Measurements from ENCODE around the gene PRX. TPM values are rescaled to one million over a fixed set of nuclear protein-coding genes. Genes with fewer than 3 reads are reported as not detected.

Gene PRX
- total and polyA plus RNA-seq, 2 experiments from 2014 or later, result 4.2 TPM

DNA sequence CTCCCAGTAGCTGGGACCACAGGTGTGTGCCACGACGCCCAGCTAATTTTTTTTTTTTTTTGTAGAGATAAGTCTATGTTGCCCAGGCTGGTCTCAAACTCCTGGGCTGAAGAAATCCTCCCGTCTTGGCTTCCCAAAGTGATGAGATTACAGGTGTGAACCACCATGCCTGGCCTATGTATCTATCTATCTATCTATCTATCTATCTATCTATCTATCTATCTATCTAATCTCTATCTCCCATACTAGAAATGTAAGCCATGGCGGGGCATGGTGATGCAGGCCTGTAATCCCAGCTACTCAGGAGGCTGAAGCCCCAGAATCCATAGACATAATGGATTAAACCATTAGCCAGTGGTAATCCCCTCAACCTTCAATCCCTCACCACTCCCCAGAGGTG is 37.5 kb upstream of the PRX start:
- Histone ChIP-seq H3K9me2 (ENCODE audit: insufficient read depth) (no peaks in the 10 kb centered on the region), H3K36me3 (ENCODE audit: insufficient read depth) (no peaks in the 10 kb centered on the region), H3K4me2 (no peak overlapping the region), H3K79me2 (replicated peaks; ENCODE audit: insufficient read depth) (no peaks in the 10 kb centered on the region), H3K4me1 (ENCODE audit: insufficient read depth) (peaks cover 5% of the 10 kb centered on the region; the same call in 1 of the 2 replicates), H2AFZ (no peak overlapping the region), H3K27ac (ENCODE audit: low read depth) (no peak overlapping the region), H3K4me3 (no peak overlapping the region), H3K27me3 (ENCODE audit: insufficient read depth) (no peaks in the 10 kb centered on the region), H3F3A (replicated peaks; ENCODE audit: low read depth) (peaks cover under 1% of the 10 kb centered on the region; the same call in 1 of the 2 replicates), H4K20me1 (replicated peaks; ENCODE audit: insufficient read depth) (no peaks in the 10 kb centered on the region)
- H3K27me3 Mint-ChIP-seq (ENCODE audit: insufficient read depth, low read depth, poor library complexity), result peaks cover 6% of the 10 kb centered on the region
- no peak overlapping the region for H3K27ac Mint-ChIP-seq
- TF ChIP-seq NANOG (IDR thresholded peaks at IDR 0.05; ENCODE audit: borderline replicate concordance) (no peak), ZNF331 (CRISPR knock-in tag; IDR thresholded peaks at IDR 0.05; ENCODE audit: low read depth) (no peak), JUNB (IDR thresholded peaks at IDR 0.05; ENCODE audit: unreplicated experiment) (no peak), POLR2AphosphoS5 (IDR thresholded peaks at IDR 0.05; ENCODE audit: low read depth) (no peak), EZH2 (IDR thresholded peaks at IDR 0.05; ENCODE audit: low read depth, unreplicated experiment) (no peak), ZNF114 (CRISPR knock-in tag; IDR thresholded peaks at IDR 0.05) (no peak), CREB1 (CRISPR knock-in tag; IDR thresholded peaks at IDR 0.05; ENCODE audit: low read depth) (no peak), STAT1 (IDR thresholded peaks at IDR 0.05; ENCODE audit: unreplicated experiment) (no peak)
- TF ChIP-seq, protein P1, sequence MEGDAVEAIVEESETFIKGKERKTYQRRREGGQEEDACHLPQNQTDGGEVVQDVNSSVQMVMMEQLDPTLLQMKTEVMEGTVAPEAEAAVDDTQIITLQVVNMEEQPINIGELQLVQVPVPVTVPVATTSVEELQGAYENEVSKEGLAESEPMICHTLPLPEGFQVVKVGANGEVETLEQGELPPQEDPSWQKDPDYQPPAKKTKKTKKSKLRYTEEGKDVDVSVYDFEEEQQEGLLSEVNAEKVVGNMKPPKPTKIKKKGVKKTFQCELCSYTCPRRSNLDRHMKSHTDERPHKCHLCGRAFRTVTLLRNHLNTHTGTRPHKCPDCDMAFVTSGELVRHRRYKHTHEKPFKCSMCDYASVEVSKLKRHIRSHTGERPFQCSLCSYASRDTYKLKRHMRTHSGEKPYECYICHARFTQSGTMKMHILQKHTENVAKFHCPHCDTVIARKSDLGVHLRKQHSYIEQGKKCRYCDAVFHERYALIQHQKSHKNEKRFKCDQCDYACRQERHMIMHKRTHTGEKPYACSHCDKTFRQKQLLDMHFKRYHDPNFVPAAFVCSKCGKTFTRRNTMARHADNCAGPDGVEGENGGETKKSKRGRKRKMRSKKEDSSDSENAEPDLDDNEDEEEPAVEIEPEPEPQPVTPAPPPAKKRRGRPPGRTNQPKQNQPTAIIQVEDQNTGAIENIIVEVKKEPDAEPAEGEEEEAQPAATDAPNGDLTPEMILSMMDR (conservative IDR thresholded peaks at IDR 0.05; ENCODE audit: low read depth in 2 of 2), result no peak
- TF ChIP-seq, protein P2, sequence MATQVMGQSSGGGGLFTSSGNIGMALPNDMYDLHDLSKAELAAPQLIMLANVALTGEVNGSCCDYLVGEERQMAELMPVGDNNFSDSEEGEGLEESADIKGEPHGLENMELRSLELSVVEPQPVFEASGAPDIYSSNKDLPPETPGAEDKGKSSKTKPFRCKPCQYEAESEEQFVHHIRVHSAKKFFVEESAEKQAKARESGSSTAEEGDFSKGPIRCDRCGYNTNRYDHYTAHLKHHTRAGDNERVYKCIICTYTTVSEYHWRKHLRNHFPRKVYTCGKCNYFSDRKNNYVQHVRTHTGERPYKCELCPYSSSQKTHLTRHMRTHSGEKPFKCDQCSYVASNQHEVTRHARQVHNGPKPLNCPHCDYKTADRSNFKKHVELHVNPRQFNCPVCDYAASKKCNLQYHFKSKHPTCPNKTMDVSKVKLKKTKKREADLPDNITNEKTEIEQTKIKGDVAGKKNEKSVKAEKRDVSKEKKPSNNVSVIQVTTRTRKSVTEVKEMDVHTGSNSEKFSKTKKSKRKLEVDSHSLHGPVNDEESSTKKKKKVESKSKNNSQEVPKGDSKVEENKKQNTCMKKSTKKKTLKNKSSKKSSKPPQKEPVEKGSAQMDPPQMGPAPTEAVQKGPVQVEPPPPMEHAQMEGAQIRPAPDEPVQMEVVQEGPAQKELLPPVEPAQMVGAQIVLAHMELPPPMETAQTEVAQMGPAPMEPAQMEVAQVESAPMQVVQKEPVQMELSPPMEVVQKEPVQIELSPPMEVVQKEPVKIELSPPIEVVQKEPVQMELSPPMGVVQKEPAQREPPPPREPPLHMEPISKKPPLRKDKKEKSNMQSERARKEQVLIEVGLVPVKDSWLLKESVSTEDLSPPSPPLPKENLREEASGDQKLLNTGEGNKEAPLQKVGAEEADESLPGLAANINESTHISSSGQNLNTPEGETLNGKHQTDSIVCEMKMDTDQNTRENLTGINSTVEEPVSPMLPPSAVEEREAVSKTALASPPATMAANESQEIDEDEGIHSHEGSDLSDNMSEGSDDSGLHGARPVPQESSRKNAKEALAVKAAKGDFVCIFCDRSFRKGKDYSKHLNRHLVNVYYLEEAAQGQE (IDR thresholded peaks at IDR 0.05; ENCODE audit: unreplicated experiment), result no peak
- TF ChIP-seq, protein P3, sequence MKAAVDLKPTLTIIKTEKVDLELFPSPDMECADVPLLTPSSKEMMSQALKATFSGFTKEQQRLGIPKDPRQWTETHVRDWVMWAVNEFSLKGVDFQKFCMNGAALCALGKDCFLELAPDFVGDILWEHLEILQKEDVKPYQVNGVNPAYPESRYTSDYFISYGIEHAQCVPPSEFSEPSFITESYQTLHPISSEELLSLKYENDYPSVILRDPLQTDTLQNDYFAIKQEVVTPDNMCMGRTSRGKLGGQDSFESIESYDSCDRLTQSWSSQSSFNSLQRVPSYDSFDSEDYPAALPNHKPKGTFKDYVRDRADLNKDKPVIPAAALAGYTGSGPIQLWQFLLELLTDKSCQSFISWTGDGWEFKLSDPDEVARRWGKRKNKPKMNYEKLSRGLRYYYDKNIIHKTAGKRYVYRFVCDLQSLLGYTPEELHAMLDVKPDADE (IDR thresholded peaks at IDR 0.05), result no peak
- TF ChIP-seq, protein P4, sequence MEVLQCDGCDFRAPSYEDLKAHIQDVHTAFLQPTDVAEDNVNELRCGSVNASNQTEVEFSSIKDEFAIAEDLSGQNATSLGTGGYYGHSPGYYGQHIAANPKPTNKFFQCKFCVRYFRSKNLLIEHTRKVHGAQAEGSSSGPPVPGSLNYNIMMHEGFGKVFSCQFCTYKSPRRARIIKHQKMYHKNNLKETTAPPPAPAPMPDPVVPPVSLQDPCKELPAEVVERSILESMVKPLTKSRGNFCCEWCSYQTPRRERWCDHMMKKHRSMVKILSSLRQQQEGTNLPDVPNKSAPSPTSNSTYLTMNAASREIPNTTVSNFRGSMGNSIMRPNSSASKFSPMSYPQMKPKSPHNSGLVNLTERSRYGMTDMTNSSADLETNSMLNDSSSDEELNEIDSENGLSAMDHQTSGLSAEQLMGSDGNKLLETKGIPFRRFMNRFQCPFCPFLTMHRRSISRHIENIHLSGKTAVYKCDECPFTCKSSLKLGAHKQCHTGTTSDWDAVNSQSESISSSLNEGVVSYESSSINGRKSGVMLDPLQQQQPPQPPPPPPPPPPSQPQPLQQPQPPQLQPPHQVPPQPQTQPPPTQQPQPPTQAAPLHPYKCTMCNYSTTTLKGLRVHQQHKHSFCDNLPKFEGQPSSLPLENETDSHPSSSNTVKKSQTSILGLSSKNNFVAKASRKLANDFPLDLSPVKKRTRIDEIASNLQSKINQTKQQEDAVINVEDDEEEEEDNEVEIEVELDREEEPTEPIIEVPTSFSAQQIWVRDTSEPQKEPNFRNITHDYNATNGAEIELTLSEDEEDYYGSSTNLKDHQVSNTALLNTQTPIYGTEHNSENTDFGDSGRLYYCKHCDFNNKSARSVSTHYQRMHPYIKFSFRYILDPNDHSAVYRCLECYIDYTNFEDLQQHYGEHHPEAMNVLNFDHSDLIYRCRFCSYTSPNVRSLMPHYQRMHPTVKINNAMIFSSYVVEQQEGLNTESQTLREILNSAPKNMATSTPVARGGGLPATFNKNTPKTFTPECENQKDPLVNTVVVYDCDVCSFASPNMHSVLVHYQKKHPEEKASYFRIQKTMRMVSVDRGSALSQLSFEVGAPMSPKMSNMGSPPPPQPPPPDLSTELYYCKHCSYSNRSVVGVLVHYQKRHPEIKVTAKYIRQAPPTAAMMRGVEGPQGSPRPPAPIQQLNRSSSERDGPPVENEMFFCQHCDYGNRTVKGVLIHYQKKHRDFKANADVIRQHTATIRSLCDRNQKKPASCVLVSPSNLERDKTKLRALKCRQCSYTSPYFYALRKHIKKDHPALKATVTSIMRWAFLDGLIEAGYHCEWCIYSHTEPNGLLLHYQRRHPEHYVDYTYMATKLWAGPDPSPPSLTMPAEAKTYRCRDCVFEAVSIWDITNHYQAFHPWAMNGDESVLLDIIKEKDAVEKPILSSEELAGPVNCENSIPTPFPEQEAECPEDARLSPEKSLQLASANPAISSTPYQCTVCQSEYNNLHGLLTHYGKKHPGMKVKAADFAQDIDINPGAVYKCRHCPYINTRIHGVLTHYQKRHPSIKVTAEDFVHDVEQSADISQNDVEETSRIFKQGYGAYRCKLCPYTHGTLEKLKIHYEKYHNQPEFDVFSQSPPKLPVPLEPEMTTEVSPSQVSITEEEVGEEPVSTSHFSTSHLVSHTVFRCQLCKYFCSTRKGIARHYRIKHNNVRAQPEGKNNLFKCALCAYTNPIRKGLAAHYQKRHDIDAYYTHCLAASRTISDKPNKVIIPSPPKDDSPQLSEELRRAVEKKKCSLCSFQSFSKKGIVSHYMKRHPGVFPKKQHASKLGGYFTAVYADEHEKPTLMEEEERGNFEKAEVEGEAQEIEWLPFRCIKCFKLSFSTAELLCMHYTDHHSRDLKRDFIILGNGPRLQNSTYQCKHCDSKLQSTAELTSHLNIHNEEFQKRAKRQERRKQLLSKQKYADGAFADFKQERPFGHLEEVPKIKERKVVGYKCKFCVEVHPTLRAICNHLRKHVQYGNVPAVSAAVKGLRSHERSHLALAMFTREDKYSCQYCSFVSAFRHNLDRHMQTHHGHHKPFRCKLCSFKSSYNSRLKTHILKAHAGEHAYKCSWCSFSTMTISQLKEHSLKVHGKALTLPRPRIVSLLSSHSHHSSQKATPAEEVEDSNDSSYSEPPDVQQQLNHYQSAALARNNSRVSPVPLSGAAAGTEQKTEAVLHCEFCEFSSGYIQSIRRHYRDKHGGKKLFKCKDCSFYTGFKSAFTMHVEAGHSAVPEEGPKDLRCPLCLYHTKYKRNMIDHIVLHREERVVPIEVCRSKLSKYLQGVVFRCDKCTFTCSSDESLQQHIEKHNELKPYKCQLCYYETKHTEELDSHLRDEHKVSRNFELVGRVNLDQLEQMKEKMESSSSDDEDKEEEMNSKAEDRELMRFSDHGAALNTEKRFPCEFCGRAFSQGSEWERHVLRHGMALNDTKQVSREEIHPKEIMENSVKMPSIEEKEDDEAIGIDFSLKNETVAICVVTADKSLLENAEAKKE (CRISPR knock-in tag; IDR thresholded peaks at IDR 0.05), result no peak
- H3K4me1 Mint-ChIP-seq, result peaks cover 19% of the 10 kb centered on the region
- no peak for DNase-seq (ENCODE audit: low spot score)
- no peak for ATAC-seq
- no peaks in the 10 kb centered on the region for H3K9me3 Mint-ChIP-seq
- no peak overlapping the region for H3K4me3 Mint-ChIP-seq
- no peaks in the 10 kb centered on the region; the same call in 2 of the 3 replicates for H3K36me3 Mint-ChIP-seq (ENCODE audit: low read depth)
